Testis (tissue), 3 donors: ENCODE data around the gene TLR2. TPM values are rescaled to one million over a fixed set of nuclear protein-coding genes. Genes with fewer than 3 reads are reported as not detected.
A peak's percentile ranks its signal among the peaks of the same experiment; 100 is the strongest.

ENCODE experiments used
- DNase-seq: peaks from one replicate; pipeline ENCODE4 v3.0.0-alpha.2; 2019
- H3K27ac ChIP-seq, 2 donors: fragments of 200-600 bp; sonication (generic); one replicate each; pipeline ENCODE4 v1.5.1; 2019
- H3K27me3 ChIP-seq: fragments of 200-600 bp; sonication (generic); one replicate; pipeline ENCODE4 v1.5.1; 2019
- H3K36me3 ChIP-seq: fragments of 200-600 bp; sonication (generic); one replicate; pipeline ENCODE4 v1.5.1; 2017; ENCODE audit warnings: low read depth; ENCODE audit errors: missing control alignments
- H3K4me1 ChIP-seq: fragments of 200-600 bp; sonication (generic); one replicate; pipeline ENCODE4 v1.5.1; 2019
- H3K4me3 ChIP-seq, 2 donors: fragments of 200-600 bp; sonication (generic); one replicate each; pipeline ENCODE4 v1.5.1; 2017 to 2019
- H3K9me3 ChIP-seq: fragments of 200-600 bp; sonication (generic); one replicate; pipeline ENCODE4 v1.5.1; 2017
- CTCF ChIP-seq, 3 experiments: fragments of 450-650 bp in 2 of 3; fragments of 200-600 bp in 1 of 3; sonication (generic) in 1 of 3; IDR thresholded peaks; one replicate each; pipeline ENCODE4 v1.5.1; 2016 to 2019; ENCODE audit warnings: antibody characterized with exemption in 3 of 3, mild to moderate bottlenecking in 2 of 3, moderate library complexity in 1 of 3
- POLR2A ChIP-seq: fragments of 450-650 bp; IDR thresholded peaks from one replicate; pipeline ENCODE4 v1.6.1; 2017; ENCODE audit warnings: antibody characterized with exemption, mild to moderate bottlenecking, moderate library complexity
- WGBS, 2 donors: methylation state at CpG; one replicate each; pipeline ENCODE4 v1.1.5; 2018; 5-methylcytosine and 5-hydroxymethylcytosine counted together
- intact Hi-C: fragments of 100-400 bp; cut with DNase I; formaldehyde crosslinking; loops from one replicate; pipeline ENCODE4 v1.15.1; 2023; ENCODE audit warnings: low total_unique reads
- polyA plus RNA-seq: library from polyadenylated mRNA; stranded (reverse); fragments of 350-450 nt; fragmentation: Illumina TruSeq; extraction: RNeasy Lipid Tissue Mini Kit (QIAGEN cat#74804); gene quantifications from one replicate; pipeline ENCODE4 v1.2.3, GENCODE V29; 2014; ENCODE audit warnings: low read depth, low replicate concordance; ENCODE audit not compliant: insufficient read depth
- total RNA-seq, 2 donors: library from RNA; depleted of rRNA; stranded (reverse); fragments of >200 nt; gene quantifications; one replicate each; pipeline ENCODE4 v1.2.3, GENCODE V29; 2016

Gene TLR2
- total and polyA plus RNA-seq, 3 donors from 2014 or later, result 5.4 to 12.0 (median 8.7) TPM

- peak overlapping the region; percentile 56 to 73 for H3K4me3 ChIP-seq
- no peaks in the 10 kb centered on the region for H3K36me3 ChIP-seq
- TF ChIP-seq CTCF (IDR thresholded peaks at IDR 0.05) (no peak), POLR2A (no peak)
- peaks cover 12% of the 10 kb centered on the region for H3K4me1 ChIP-seq
- WGBS, 2 donors, result 6 to 21% methylated on average over 9 to 27 of the region's 27 CpGs
- no peaks in the 10 kb centered on the region for H3K9me3 ChIP-seq
- intact Hi-C loops, result no loop called here
- peak overlapping the region in 1 of 2 donors; percentile 19 for H3K27ac ChIP-seq
- no peaks in the 10 kb centered on the region for H3K27me3 ChIP-seq
- DNase-seq, result peak; percentile 63
These were observed 308 bp upstream of the TLR2 start for GRCh38 chr4:153683763-153684181.

- TF ChIP-seq CTCF (IDR thresholded peaks at IDR 0.05), result no peak
- TF ChIP-seq POLR2A, result no peak
- no peaks in the 10 kb centered on the region for H3K36me3 ChIP-seq
- no peaks in the 10 kb centered on the region for H3K9me3 ChIP-seq
- 10 to 13% methylated on average over 8 to 9 of the region's 9 CpGs for WGBS, 2 donors
- H3K27ac ChIP-seq, result peak overlapping the region; percentile 69 to 70
- H3K4me1 ChIP-seq, result peaks cover 12% of the 10 kb centered on the region
- DNase-seq, result peak; percentile 18
- H3K4me3 ChIP-seq, result peak overlapping the region; percentile 56 to 73
- H3K27me3 ChIP-seq, result no peaks in the 10 kb centered on the region
- intact Hi-C loops, result no loop called here
These were observed 891 bp downstream of the TLR2 start for GRCh38 chr4:153684971-153685371.

- H3K27me3 ChIP-seq, result no peaks in the 10 kb centered on the region
- no peaks in the 10 kb centered on the region for H3K36me3 ChIP-seq
- no peak overlapping the region for H3K4me3 ChIP-seq
- intact Hi-C loops, result no loop called here
- no peaks in the 10 kb centered on the region for H3K9me3 ChIP-seq
- H3K27ac ChIP-seq, result no peak overlapping the region
- H3K4me1 ChIP-seq, result no peaks in the 10 kb centered on the region
- DNase-seq, result no peak
- TF ChIP-seq POLR2A, result no peak
- TF ChIP-seq CTCF (IDR thresholded peaks at IDR 0.05), result no peak
- WGBS, 2 donors, result 97% methylated on average over 7 of the region's 7 CpGs; no CpG with 5 or more reads in 1 of the 2 donors
These were observed 20.4 kb downstream of the TLR2 start for GRCh38 chr4:153704522-153704921.

GRCh38 chr4:153705743-153706468 is 21.8 kb downstream of the TLR2 start:
- intact Hi-C loops, result no loop called here
- DNase-seq, result no peak
- Histone ChIP-seq H3K9me3 (no peaks in the 10 kb centered on the region), H3K36me3 (no peaks in the 10 kb centered on the region), H3K27me3 (no peaks in the 10 kb centered on the region), H3K4me3 (no peak overlapping the region), H3K27ac (no peak overlapping the region), H3K4me1 (no peaks in the 10 kb centered on the region)
- no peak for TF ChIP-seq CTCF (IDR thresholded peaks at IDR 0.05)
- TF ChIP-seq POLR2A, result no peak
- WGBS, 2 donors, result 80 to 89% methylated on average over 2 of the region's 2 CpGs

GRCh38 chr4:153706519-153706918 is 22.4 kb downstream of the TLR2 start:
- Histone ChIP-seq H3K36me3 (no peaks in the 10 kb centered on the region), H3K9me3 (no peaks in the 10 kb centered on the region), H3K27ac (no peak overlapping the region), H3K4me3 (no peak overlapping the region), H3K27me3 (no peaks in the 10 kb centered on the region), H3K4me1 (no peaks in the 10 kb centered on the region)
- intact Hi-C loops, result no loop called here
- no peak for DNase-seq
- no peak for TF ChIP-seq CTCF (IDR thresholded peaks at IDR 0.05)
- TF ChIP-seq POLR2A, result no peak
